HG02763 (cell line): ENCODE measurements around the gene DCTN3.

ENCODE experiments used
- ATAC-seq: cut with Tn5 transposase; IDR thresholded peaks from one replicate; pipeline ENCODE4 v1.9.1; 2021; ENCODE audit warnings: mild to moderate bottlenecking, moderate library complexity; ENCODE audit not compliant: unreplicated experiment

Gene DCTN3

DNA sequence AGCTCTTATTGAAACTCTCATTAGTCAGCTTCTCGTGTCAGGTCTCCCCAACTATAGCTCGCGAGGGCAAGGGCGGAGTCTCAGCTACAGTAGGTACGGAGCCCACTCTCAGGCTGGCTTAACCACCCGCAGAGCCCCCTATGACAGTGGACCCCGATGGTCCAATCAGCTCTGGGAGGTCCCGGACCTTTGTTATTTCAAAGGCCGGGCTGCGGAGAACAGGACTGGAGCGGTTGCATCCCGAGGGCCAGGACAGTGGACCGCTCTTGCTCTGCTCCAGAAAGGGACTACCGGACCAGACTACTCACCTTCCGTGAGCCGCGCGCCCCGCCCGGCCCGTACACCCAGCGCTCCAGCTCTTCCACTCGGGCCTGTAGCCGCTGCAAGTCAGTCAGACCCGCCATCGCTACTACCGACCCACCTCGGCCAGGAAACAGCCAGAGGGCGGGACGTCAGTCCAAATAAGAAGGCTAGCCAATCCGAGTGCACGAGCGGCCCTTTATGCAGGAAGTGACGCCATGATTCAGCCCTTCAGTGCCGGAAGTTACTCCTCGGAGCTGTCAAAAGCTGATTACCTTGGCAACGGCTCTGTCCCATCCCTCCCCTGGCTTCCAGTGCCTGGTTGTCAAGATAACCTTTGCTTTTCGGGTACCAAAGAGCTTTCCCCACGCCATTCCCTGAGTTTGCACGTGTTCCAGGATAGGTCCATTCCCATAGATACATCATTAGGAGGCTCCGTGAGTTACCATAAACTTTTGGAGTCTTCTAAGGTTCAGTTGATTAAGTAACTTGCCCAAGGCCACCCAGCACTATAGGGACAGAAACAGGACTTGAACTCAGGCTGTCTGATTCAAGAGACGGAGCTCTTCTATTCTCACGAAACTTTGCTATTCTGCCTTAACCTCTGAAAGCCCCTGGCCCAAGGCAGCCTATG lies at the start of gene DCTN3:
Gene DCTN3, minus strand, starts transcription at position 435 of the 934 bp plus-strand sequence. Its CDS starts 31 bp downstream, at position 404.
- ATAC-seq, result peak; percentile 99

DNA sequence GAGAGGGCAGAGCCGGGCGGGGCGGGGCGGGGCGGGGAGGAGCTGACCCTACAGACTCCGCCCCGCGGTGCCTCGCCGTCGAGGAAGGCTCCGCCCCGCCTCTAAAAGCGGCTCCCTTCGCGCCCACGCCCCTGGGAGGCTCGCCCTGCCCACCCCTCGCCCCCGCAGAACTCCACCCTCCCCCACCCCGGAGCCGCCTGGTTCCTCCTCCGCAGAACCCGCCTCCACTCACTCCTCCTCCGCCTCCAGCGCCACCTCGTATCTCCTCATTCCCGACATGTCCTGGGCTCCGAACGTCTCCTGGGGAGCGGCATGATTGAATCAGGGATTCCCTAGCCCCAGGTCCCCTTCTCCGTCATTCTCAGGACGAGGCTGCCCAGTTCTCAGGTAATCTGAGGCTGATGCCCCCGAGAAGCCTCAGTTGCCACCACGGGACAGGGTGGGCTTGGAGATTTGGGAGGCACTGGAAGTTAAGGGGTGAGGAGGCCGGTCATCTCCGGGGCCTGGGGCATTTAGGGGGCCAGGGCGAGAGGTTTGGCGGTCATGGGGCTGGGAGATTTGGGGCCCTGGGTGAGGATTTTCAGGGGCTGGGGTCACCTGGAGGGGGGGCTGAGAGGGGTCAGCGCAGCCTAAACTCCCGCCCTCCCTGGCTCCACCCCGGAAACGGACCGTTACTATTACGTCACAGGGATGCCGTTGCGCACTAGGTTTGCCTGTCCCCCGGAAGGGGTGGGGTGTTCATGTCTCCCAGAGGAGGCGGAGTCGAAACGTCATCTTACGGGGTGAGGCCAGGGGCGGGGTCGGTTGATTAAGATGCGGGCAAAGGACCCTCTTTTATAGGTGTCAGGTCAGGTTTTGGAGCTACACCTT lies 45.3 kb upstream of the DCTN3 start:
- ATAC-seq, result peak; percentile 58

DNA sequence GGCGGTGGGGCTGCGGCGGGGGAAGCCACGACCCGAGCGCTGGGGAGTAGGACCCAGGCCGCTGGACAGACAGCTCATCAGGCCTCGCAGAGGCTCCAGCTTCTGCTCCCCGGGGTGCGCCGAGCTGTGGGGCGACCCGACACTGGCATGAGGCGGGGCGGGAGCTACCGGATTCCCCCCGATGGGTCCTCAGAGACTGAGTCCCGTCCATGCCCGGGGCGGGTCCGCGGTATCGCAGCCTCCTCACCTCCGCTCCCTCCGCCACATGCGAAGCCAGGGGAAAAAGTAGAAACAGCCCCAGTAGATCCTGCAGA lies 44.7 kb upstream of the DCTN3 start:
- ATAC-seq, result peak; percentile 21

DNA sequence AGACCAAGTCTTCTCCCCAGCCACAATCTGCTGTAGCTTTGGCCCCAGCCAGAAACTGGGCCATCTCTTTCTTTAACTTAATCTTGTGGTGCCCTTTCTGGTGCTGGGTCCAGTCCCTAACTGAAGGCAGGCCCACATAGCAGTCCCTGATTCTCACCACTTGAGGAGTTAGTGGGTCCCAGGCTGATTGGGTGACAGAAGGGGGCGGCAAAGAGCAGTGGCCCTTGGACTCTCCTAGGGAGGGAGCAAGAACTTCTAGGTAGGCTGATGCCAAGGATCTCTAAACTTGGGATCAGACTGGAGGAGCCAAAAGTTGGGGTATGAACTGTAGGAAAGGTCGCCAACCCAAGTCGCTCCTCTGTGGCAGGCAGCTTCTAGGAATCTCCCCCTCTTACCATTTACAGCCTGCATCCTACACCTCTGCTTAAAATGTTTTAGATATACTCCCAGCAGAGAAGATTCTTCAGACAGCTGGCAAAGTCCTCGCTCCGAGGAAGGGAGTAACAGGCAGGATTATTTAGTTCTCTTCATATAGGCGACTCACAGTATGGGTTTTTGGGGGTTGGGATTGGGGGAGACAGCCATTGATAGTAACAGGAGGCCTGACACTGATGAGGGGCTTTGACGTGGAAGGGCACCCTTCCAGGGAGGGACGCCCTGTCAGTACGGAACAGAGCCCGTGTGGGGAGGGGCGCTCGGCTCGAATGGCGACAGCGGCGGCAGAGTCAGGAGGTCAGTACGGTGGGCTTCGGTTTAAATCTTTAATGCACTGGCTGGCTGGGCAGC lies 44.2 kb upstream of the DCTN3 start:
- peak; percentile 38 for ATAC-seq

DNA sequence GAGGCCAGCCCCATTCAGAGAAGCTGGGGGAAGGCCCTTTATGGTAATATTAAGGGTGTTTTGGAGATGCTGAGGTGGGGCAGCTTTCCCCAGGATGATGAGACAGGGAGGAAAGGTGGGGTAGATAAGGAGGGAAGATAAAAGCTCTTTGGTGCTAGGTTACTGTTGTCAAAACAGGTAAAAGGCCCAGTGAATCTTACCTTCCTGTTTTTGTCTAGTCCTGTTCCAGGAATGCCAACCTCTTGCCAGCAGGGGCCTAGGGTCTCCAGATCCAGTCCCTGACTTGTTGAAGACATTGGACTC lies 43.0 kb upstream of the DCTN3 start:
- no peak for ATAC-seq

DNA sequence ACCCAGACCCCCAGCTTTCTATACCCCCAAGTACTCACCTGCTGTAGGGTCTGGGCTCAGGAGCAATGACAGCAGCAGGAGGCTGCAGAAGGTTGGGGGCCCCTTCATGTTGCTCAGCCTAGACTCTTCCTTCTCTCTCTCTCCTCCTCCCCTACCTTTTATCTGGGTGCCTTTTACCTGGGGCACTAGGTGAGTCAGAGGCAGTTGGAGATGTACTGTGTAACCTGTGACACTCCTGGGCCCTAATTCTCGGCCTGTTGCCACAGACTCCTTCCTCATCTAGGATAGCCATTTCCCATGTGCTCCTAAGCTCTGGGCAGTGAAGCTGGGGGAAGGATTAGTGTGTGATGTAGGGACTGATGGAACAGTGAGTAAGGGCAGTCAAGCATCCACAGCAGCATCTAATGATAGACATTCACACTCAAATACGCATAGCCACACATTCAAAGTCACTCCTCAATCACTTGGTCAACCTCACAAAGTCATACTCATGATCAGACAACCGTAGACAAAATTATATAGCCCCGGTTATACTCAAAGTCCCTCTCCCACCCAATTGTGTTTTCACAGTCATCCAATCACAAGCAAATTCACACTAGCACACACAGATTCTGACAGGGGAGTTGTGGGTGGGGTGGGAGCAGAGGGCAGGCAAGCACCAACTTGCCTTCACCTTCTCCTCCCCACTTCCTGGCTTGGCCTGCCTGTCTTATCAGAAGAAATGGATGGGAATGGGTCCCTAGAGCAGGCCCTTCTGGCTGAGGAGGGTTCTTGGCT lies 42.4 kb upstream of the DCTN3 start, which contains the start of gene CCL27:
Gene CCL27, minus strand, starts transcription at position 132 of the 777 bp plus-strand sequence. Its CDS starts 24 bp downstream, at position 108.
- no peak for ATAC-seq

DNA sequence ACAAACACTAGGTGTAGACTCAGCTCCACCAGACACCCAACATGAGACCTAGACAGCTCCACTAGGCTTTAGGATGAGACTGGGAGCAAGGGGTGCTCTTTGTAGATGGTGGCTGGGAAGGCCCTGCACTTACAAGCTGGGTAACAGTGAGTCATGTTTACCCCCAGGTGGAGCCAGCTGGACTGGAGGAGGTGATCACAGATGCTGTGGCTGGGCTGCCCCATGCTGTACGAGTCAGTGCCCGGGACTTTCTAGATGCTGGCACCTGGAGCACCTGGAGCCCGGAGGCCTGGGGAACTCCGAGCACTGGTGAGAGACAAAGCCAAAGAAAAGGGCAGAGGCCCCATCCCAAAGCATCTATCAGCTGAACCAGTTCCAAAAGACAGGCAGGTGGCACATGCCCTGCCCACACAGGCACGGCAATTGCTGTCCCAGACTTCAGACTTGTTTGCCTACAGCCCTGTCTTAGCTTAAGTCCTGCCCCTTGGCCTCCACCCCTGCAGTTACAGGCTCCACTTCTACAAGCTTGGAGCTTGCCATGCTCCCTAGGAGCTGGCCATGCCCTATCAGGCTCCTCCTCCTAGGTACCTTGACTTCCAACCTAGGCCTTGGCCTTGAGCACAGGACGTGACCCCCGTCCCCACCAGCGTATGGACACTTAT lies 39.4 kb upstream of the DCTN3 start:
- no peak for ATAC-seq

DNA sequence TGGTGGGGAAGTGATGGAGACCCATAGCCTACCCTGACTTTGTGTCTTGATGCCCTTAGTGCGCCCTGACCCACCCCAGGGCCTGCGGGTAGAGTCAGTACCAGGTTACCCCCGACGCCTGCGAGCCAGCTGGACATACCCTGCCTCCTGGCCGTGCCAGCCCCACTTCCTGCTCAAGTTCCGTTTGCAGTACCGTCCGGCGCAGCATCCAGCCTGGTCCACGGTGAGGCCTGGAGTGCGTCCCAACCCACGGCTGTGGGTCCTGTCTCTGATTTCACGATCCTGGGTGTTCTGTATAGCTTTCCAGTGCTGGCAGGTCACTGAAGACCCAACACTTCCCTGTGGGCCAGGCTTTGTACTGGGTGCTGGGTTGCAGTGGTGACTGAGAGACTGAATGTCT lies 38.2 kb upstream of the DCTN3 start:
- no peak for ATAC-seq

DNA sequence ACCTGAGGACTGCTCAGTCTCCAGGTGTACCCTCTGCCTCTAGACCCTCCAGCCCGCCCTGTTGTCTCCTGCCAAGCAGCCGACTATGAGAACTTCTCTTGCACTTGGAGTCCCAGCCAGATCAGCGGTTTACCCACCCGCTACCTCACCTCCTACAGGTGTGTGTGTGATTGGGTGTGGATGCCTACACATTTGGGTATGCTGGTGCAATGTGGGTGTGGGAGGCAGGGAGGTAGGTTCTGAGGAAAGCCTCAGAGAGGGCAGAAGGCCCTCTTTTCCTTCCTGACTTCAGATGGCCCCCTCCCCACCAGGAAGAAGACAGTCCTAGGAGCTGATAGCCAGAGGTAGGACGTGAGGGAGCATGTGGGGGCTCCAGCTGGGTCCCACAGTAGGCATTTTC lies 36.7 kb upstream of the DCTN3 start:
- no peak for ATAC-seq

DNA sequence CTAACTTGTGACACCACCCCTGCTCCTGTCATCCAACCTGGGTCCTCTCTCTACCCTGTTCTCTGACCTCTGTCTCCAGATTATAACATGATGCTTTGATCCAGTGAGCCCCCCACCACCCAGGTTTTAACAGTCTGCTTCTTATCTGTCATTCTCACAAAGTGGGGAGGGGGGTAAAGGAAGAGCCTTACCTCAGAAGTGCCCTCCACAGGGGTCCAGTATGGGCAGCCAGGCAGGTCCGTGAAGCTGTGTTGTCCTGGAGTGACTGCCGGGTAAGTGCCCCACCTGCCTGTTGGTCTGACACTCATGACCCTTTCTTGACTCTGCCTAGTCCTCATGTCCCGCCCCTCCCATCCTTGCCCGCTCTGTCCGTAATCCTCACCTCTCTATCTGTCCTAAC lies 35.1 kb upstream of the DCTN3 start:
- ATAC-seq, result no peak

DNA sequence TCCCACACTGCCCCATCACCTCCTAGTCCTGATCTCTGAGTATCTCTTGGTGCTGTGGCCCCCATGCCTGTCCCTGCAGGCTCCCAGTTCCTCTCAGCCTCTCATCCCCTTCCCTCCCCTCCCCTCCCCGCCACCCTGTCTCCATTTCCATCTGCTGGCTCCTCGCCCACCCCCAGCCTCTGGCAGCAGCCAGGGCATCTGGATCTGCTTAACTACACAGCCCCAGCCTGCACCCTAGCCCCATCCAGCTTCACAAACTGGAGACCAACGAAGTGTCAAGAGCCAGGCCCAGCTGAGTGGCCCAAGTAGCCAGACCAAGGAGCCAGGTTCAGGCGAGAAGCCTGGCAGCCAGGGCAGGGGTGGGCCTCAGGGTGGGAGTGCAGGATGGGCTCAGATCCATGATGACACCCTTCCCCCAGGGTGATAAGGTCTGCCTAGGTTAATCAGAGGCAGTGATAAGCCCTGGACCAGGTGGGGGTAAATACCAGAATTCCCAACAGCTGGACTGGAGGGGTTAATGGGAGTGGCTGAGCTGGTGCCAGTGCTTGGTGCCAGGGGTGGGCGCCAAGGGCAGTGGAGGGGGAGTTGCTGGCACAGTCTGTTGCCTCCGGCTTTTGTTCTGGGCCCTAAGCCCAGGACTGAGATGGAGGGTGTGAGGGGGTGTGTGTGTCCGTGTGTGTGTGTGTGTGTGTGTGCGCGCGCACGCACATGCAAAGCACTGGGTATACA lies 34.2 kb upstream of the DCTN3 start:
- no peak for ATAC-seq

DNA sequence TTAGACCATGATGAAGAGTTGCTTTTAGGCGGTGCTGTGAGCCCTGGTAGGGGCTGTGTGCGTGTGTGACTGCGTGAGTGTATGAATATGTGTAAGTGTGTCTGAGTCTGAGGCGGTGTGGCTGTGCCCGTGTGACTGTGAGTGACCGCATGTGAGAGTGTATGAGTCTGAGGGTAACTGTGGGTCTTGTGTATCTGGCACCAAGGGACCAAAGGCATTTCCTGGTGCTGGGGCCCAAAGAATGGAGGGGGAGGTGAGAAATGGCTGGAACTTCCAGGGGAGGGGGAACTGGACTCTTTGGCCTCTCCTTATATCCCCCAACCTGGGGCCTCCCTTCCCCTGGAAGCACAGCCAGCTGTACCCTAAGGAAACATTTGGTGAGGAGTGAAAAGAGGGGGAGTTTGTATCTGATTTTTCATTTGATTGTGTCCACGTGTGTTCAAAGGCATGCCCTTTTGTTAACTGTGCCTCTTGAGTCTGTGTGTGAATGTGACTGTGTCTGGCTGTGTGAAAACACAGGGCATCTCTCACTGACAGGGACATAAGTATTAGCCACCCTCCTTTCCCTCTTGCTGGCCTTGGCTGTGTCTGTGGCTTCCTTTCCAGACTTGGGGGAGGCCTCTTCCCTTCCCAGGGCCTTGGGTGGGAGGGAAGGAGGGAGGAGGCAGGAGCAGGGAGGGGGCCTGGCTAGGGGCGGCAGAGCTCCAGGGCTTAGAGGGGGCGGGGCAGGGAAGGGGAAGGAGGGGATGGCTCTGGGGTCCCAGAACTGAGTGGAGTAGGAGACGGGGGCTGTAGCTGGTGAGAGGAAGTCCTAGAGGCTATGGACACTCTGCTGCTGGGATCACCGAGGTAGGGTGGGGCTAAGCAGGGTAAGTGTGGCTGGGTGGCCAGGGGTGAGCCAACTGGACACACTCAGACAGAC lies 33.1 kb upstream of the DCTN3 start:
- no peak for ATAC-seq

DNA sequence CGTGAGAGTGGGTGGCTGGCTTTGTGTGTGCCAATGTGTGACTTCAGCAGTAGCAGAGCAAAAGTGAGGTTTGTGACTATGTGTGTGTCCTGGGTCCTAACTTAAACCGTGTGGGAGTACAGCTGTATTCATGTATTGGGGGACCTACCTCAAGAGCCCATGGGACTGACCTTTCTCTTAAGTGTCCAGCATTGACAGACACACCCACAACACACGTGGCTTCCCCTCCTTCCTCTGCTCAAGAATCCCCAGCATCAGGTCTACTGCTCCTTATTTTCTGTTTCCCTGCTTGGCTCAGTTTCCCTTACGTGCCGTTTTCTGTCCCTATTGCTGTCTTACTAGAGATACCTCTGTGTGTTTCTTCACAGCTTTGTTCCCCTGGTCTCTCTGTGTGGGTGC lies 32.3 kb upstream of the DCTN3 start:
- ATAC-seq, result no peak

DNA sequence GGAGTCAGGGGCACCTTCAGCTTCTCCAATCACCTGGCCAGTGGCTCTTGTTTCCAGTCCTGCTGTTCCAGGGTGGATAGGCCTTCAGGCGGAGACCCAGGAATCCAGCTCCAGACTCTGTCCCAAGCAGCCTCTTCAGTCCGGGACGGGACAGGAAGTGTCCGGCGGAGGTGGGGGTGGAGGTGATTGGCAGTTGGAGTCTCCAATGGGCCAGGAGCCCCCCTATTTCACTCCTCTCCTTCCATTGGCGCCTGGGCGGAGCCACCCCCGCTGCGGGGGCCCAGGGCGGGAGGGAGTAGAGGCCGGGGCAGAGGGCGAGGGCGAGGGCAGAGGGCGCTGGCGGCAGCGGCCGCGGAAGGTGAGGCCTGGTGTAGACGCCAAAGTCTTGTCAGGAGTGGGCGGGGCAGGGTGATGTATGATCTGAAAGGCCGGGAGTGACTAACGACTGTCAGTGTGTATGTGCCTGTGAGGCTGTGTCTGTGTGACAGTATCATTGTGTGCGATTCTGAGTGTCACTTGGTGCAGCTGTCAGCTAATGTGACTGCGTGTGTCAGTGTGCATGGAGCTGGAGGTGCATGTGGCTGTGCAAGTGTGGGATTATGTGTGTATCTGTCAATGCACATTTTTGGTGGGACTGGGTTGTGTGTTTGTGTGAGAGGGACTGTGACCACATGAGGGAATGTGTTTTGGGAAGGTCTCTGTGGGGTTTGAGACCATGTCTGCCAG lies 31.7 kb upstream of the DCTN3 start, which contains the start of gene IL11RA:
Gene IL11RA, plus strand, starts transcription at position 310 of the 726 bp plus-strand sequence. CDS start 3,033 bp downstream, outside the sequence.
- ATAC-seq, result no peak

DNA sequence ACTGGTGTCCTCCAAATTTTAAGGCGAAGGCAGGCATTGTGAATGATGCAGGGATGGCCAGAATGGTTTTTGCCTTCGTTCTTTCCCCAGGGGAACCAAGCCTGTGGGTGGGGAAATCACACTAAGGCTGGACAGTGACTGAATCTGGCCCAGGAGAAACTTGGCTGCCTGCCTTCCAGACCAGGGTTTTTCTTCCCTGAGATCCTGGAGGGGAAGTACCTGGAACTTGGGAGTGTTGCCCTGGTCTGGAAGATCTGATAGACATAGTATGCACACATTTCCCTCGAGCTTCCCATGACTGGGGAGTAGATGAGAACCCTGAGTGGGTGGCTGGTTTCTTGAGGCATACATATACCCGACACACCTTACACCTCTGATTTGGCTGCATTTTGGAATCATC lies 31.0 kb upstream of the DCTN3 start:
- ATAC-seq, result no peak

DNA sequence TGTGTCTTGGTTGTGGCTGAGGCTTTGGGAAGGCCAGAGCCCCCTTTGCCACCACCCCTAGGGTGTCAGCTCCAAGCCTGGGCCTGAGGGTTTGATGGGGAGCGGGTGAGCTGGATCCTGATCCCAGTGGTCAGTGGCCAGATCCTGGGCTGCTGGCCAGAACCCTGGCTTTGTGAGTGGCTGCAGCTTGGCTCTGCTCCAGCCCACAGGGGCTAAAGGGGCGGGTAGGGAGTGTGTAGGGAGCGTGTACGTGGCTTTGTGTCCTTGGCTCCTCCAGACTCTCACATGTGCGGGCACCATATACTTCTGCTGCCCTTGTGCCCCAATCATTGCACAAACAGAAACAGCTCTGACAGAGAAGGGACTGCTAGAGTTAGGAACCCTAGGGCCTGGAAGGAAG lies 30.5 kb upstream of the DCTN3 start:
- ATAC-seq, result no peak

DNA sequence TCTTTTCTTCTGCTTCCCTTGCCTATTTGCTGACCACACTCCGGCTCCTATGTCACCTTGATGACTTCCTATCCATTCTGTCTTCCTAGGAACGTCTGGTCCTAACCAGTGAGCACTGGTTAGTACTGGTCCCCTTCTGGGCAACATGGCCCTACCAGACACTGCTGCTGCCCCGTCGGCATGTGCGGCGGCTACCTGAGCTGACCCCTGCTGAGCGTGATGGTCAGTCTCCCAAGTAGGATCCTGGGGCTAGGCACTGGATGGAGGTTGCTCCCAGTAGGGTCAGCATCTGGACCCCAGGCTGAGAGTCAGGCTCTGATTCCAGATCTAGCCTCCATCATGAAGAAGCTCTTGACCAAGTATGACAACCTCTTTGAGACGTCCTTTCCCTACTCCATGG lies 28.4 kb upstream of the DCTN3 start:
- ATAC-seq, result no peak
